T-helper 9 cell (primary cell): Measurements from ENCODE around the gene CD83.

Experiments used
- DNase-seq: peaks from one replicate; pipeline ENCODE4 v3.0.0-alpha.2; 2020

CD83 gene

DNA sequence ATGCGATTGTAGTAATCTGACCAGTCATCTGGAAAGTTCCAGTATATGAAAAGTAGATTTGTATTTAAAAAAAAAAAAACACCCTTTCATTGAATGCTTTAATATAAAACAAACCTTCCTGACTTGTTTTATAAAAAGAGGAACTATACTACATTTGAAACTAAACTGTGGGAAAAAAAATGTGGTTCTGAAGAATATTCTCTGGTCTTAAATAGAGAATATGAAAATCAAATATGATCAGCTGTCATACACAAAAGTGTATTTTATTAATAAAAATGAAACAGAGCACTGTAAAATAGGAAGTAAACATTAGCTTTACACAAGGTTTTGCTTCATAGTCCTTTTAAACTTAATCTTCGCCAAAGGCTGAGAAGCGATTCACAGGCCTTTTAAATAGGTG lies 25.3 kb upstream of the CD83 start:
- DNase-seq: no peak

GRCh38 chr6:14092838-14093789 lies 24.5 kb upstream of the CD83 start:
- no peak for DNase-seq

DNA sequence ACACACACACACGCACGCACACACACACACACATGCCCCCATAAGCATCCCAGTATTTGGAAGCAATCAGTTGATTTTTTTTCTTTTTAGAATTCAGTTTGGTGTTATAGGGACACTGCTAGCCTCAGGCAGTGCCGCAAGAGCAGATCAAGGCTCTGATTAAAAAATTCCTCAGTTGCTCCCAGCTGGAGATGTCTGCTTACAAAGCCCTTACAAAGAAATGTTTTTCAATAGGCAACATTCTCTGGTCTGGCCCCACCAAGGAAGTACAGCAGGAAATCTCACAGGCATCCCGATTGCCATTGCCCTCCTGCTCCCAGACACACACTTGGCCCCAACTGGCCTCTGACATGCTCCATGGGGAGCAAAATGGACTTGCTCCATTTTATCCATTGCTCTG lies 22.9 kb upstream of the CD83 start:
- DNase-seq: no peak

DNA sequence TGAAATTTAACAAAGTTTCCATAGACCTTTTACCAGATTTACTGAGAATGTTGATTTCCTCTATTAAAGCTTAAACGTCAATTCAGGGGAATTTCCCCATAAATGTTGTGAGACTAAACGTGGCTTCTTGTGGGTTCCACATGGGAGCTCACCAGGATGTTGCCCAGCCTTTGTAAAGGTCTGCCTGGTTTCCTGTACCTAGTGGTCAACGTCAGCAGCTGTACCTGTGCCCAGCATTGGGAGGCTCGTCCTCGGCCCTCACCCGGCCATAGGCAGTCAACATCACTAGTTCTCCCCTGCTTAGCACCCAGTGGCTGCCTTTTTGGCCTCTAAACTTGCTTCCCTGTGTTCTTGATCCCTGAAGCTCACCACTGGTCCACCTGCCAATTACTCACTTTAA lies 22.1 kb upstream of the CD83 start:
- no peak for DNase-seq

GRCh38 chr6:14100138-14100537 lies 17.4 kb upstream of the CD83 start:
- no peak for DNase-seq

DNA sequence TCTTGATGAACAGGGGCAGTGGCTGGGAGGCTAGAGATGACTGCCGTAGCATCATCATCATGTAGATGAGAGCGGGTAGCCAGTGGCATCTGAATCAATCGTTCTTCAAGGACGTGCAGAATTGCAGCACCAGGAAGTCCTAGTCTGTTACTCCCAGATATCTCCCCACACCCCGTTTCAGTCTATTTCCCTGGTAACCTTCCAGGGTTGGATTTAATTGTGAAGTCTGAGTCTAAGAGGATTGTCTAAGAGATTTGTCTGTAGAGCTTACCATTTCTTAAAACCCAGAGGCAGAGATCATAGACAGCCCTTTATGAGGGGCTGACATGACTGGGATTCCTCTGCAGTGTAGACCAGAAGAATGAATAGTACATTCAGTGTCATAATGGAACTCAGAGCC lies 16.6 kb upstream of the CD83 start:
- DNase-seq: no peak

DNA sequence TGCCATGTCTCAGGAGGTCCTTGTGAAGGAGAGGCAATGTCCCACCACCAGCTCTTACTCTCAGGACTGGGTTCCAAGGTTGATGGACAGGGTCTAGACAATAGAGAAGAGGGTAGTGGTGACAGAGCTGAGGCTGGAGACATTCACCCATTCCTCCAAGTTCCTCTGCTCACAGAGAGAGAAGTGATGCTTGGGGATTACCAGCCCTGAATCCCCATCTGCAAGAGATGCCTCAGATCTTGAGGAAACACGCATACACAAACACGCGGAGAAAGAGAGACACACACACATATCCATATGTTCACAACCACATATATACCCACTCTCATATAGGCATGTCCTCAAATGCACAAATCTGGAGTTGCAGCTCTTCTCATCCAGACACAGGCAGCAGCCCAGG lies 15.2 kb upstream of the CD83 start:
- DNase-seq: no peak

DNA sequence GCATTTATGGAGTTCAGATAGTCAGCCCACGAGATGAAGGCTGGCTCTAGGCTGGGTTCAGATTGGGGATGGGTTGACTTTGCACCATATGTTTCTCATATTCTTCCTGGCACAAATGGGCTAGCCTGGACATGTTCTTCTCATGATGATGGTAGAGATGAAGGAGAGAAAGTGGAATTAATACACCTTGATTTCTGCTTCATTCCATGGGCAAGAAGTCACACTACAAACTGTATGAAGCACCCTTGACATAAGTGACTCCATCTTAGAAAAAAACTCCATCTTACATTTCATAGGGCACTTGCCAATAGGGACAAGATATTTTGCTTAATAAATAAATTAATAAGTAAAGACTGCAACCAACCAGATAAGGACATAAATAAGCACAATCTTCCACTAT lies 12.0 kb upstream of the CD83 start:
- DNase-seq: no peak

DNA sequence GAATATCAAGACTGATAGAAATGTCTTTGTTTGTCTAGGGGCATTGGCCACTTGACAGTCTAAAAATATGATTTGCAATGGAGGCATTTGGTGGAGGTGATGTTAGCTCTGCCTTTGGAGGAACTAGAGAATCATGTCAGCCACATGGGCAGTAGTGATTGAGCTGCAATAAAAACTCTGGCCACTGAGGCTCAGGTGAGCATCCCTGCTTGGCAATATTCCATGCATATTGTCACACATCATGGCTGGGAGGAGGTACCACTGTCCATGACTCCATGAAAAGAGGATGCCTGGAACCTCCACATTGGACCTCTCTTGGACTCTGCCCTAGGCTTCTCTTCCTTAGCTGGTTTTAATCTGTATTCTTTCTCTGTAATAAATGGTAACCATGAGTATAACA lies 10.6 kb upstream of the CD83 start:
- no peak for DNase-seq

DNA sequence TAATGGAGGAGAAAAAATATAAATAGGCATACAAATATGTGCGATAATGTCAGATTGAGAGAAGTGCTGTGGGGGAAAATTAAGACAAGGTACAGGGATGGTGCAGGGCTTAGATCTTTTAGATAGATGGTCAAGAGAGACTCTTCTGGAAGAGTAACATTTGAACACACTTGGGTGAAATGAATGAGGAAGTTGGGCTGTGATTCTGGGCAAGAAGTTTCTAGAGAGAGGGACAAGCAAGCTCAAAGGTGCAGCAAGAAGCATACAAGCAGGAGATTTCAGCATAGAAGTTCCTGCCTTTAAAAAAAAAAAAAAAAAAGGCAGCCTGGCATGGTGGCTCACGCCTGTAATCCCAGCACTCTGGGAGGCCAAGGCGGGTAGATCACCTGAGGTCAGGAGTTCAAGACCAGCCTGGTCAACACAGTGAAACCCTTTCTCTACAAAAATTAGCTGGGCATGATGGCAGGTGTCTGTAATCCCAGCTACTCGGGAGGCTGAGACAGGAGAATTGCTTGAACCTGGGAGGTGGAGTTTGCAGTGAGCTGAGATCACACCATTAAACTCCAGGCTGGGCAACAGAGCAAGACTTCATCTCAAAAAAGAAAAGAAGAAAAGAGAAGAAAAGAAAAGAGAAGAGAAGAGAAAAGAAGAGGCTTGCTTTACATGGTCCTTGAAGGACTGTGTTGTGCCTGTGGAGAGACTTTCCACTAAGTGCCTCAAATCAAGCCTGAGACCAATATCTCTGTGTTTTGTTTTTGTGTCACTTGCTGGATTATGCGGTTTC lies 9.7 kb upstream of the CD83 start:
- DNase-seq: no peak

DNA sequence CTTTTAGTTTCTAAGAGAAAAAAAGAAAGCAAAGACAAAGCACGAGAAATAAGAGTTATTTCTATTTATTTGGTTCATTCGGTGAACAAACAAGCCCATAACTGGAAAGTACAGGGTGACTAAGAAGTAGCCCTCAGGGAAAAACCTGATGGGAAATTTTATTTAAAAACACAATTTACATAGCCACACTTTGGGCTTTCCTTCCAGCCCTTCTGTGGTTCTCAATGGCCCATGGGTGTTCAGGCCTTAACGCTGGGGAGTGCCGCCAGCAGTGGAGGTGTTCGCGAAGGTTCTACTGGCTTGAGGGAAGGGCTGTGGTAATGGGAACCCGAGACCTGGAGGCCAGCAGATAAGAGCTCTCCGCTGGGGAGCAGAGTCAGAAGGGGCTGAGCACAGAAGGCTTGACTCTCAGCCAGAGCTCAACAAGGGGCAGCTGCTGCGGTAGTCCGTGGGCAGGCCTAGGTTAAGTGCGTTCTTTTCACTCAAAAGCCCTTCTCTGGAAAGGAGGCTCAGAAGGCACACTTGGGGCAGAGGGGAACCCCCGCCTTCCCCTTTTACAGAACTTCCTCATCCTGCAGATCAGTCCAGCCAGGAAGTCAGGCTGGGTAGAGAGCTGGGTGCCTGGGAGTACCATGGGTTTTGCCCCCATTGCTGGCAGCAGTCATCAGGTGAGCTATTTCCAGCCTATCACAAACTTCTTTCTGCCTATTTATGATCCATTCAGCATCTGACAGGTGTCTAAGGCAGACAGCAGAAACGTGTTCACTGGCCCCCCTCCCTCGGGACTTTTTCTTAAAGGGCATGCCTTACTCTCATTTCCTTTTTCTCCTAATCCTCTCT lies 8.8 kb upstream of the CD83 start:
- no peak for DNase-seq

DNA sequence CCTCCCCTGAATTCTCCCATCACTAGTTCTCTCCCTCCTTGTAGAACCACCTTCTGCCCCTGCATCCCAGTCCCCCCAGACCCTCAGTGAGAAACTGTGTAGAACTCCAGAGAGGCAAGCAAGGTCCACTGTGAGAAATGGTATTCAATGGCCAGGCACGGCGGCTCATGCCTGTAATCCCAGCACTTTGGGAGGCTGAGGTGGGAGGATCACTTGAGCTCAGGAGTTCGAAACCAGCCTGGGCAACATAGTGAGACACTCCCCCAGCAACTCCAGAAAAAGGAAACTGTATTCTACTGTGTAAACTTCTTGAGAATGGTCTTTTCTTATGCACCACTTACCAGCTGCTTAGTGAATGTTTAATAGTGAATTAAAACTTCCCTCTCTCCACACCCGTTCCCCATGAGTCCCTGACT lies 8.2 kb upstream of the CD83 start:
- DNase-seq: no peak

GRCh38 chr6:14110001-14110818 lies 7.4 kb upstream of the CD83 start:
- no peak for DNase-seq

GRCh38 chr6:14113976-14114375 lies 3.6 kb upstream of the CD83 start:
- DNase-seq: no peak

GRCh38 chr6:14118091-14118439 lies 493 bp downstream of the CD83 start:
- no peak for DNase-seq

- DNase-seq: no peak
Observed at GRCh38 chr6:14118446-14118845, 874 bp downstream of the CD83 start.

- no peak for DNase-seq
Observed at GRCh38 chr6:14119784-14120183, 2.2 kb downstream of the CD83 start.

DNA sequence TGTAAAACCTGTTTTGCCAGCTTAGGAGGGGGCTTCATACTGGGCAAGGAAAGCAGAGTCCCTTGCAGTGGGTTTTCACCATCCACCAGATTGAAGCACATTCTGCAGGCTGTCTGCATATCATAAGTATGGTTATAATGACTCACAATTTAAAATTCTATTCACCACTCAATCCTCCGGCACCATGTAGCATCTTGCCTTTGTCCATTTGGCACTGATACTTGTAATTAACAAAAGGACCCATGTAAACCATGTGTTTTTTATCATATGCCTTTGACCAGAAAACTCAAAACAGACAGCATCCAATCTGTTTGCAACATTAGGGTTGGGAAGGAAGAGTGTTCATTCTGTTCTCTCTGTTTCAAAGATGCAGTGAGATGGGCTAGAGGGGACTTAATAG lies 3.0 kb downstream of the CD83 start:
- no peak for DNase-seq

- no peak for DNase-seq
Observed at GRCh38 chr6:14121936-14122344, 4.4 kb downstream of the CD83 start.

DNA sequence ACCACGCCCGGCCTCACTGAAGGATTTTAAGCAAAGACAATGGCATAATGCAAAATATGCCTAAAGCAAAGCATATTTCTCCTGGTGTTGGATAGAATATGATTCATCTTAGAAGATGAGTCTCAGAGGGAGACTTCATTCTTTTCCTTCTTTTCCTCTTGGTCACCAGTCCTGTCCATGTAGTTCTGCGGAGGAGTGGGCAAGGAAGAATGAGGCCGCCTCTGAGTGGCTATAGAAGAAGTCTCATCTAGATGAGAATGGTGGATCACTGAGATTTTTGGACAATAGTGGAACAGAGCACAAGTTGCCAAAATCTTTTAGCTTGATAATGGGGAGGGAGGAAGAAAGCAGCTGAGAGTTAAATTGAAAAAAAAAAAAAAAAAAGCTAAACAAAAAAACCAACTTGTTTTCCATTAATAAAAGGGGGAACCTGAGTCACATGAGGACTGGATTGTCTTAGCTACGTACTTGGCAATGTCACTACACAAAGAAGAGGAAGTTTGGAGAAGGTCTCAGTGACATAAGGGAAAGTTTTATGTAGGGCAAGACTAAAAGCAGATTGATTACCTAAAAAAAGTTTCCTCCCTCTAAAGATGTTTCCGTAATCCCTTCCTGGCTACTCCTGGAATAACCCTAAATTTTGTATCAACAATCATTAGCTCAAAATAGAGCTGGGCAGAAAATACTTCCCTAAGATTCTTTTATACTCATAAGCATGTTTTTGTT lies 6.0 kb downstream of the CD83 start:
- no peak for DNase-seq

GRCh38 chr6:14125346-14125745 lies 7.8 kb downstream of the CD83 start:
- no peak for DNase-seq

DNA sequence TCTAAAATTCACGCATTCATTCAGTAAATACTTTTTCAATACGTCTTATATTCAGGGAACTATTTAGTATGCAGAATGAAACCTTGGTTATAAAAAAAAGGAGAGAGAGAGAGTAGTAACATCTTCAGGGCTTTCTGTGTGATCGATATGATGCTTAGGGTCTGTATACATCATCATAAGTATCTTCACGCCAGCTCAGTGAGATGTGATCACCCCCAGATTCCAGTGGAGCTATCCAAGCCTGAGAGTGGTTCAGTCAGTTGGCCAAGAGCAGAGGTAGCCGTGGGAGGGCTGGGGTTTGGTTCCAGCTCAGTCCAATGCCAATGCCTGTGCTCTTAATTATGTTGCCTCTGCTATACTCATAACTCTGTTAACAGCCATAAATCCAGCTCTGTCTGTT lies 8.6 kb downstream of the CD83 start:
- no peak for DNase-seq
